ENCODE results near the gene RNASE1.

Gene RNASE1

DNA sequence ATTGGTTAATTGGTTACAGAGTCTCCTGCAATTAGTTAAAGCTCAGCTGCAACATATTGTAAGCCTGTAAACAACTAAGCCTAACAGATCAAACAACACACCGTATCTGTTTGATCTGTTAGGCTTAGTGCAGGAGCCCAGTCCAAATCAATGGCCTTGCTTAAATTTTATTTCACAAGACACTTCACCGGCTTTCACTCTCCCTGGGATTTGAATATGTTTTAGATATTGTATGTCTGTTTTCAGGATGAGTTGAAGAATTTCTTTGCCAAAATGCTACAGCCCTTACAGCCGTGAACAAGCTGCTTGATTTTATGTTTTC, 5.5 kb upstream of the RNASE1 start:
- in situ Hi-C loops (cut with HindIII; ENCODE audit: low sequenced_read_pairs): no loop called here

DNA sequence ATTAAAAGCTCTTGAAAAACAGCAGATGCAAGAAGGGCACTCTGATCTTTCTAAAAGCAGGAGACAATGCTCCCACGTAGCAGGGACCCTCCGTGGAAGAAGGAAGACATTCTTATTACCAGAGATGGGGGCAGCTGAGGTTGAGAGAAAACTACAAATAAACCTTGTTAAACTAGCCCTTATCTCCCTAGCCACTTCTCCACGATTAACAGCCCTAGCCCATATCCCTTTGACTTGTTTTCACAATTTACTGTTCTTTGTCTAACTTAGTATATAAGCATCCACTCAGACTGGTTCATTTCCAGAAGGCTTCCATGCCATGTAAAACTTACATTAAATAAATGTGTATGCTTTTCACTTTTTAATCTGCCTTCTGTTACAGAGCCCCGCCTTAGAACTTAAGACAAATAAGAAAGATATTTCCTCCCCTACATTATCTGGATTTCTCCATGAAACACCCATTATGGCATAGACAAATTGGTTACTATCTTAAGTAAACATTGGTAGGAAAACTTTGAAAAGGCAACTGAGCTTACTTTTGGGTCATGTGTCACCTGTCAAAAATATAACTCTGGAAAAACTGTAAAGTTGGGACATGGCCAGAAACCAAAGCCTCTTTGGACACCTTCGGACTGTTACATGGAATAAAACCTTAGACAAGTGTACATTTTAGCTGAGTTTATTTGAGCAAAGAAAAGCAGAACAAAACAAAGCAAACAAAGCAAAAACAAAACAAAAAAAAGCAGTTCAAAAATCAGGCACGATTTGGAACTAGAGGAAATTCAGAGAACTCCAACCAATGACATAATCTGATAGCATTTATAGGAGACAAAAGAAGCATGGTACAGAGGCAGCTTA, 4.9 kb upstream of the RNASE1 start:
- in situ Hi-C loops (cut with HindIII; ENCODE audit: low sequenced_read_pairs): no loop called here

DNA sequence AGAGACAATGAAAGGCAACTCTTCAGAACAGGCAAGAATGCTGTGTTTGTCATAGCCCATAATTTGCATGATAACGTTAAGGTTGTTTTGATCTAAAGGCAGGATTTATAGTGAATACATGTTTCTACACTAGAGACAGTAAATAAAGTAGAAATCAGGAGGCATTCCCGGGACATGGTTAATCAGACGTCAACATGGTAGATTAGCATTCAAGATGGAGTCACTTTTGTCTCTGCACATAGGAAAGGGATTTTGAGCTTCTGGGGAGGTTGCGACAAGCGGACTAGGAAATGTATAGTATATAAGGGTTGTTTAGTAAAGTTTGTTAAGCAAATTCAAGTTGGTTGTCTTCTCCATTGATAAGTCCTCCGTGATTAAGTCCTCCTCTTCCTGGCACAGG, 2.8 kb upstream of the RNASE1 start:
- in situ Hi-C loops (cut with HindIII; ENCODE audit: low sequenced_read_pairs): no loop called here

DNA sequence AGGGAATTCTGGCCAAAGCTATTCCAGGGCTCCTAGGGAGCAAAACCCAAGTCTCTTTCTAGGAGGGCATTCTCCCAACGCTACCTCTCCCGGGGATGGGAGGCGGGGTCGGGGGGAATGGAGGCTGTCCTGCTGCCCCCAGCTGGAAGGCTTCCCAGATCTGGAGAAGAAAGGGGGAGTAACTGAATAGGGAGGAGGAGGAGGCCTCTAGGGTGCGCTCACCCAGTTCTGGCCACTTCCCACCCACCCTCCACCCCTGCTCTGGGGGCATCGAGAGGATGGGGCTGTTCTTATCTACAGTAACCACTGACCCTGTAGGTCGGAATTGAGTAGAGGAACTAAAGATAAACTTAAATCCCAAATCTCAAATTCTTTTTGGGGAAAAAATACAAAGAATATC, 579 bp upstream of the RNASE1 start:
- in situ Hi-C loops (cut with HindIII; ENCODE audit: low sequenced_read_pairs): no loop called here

DNA sequence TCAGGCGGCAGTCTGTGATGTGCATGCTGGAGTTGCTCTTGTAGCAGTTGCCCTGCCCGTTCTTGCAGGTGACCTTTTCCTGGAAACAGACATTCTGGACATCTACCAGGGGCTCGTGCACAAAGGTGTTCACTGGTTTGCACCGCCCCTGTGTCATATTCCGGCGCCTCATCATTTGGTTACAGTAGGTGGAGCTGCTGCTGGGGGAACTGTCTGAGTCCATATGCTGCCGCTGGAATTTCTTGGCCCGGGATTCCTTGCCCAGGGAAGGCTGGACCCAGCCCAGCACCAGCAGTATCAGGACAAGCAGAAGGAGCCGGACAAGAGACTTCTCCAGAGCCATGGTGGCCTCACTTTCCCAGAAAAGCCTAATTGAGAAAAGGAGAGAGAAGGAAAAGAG, 918 bp downstream of the RNASE1 start:
- in situ Hi-C loops (cut with HindIII; ENCODE audit: low sequenced_read_pairs): no loop called here

DNA sequence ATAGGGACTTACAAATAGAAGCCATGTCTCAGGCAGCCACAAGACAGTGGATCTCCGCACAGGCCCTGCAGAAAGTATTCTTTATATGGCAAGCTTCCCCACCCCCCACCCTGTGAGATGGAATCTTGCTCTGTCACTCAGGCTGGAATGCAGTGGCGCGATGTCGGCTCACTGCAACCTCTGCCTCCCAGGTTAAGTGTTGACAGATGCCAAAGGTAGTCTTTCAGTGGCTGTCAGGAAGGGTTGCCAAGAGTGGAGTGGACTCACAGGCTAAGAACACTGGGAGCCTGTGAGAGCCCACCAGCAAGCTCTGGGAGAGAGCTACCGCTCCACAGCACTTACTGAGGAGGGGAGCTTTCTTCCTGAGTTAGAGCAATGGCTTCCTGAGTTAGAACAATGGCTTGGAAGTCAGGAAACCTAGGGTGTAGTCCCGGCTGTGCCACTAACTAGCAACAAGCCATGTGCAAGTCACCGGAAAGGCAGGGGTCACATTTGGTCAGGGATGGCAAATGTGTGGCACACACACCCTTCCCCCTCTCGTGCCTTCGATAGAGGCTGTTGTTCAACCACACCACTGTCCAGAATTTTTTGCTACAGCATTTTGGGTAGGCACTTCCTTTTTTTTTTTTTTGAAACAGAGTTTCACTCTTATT, 2.6 kb downstream of the RNASE1 start:
- in situ Hi-C loops (cut with HindIII; ENCODE audit: low sequenced_read_pairs): no loop called here

DNA sequence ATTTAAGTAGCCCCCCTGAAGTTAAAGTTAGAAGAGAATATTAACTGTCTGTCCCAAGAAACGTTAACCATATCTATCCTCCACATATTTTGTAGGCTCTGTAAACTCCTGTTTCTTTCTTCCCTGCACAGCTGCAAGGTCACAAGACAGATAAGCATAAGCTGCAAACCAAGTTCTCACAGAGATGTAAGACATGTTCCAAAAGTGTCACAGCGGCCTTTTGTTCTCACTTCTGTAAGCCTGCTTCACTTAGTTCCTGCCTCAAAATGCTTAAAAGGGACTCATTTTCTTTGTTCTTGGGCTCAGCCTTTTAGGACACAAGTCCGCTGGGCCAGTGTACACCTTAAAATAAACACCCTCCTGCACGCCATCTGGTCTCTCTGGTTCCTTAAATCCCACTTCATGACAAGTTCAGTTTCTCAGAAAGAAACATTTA, 3.2 kb downstream of the RNASE1 start:
- in situ Hi-C loops (cut with HindIII; ENCODE audit: low sequenced_read_pairs): no loop called here

DNA sequence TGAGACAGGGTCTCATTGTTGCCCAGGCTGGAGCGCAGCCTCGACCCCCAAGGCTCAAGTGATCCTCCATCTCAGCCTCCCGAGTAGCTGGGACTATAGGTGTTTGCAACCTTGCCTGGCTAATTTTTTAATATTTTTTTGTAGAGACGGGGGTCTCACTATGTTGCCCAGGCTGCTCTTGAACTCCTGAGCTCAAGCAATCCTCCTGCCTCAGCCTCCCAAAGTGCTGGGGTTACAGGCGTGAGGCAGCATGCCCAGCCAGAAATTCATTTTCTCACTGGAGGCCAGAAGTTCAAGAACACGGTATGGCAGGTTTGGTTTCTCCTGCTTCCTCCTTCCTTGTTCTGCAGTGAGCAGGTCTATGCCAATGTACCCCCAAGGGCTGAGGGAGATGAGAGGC, 3.7 kb downstream of the RNASE1 start:
- in situ Hi-C loops (cut with HindIII; ENCODE audit: low sequenced_read_pairs): no loop called here

DNA sequence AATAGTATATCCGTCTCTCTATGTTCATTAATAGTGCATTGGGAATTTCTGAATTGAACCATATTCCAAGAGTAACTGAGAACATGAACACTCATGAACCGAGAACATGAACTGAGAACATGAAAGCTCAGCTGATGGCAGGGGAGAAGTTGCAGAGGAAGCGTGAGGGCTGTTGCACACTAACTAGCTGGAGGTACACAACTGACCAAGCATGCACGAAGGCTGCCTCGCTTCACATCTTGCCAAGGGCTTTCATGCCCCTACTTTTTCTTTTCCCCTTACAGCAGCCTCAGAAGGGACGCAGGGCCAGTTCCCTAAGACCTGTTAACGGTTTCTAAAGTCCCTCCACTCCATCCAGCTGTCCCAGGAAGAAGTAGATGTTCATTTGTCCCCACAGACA, 4.3 kb downstream of the RNASE1 start:
- in situ Hi-C loops (cut with HindIII; ENCODE audit: low sequenced_read_pairs): no loop called here

DNA sequence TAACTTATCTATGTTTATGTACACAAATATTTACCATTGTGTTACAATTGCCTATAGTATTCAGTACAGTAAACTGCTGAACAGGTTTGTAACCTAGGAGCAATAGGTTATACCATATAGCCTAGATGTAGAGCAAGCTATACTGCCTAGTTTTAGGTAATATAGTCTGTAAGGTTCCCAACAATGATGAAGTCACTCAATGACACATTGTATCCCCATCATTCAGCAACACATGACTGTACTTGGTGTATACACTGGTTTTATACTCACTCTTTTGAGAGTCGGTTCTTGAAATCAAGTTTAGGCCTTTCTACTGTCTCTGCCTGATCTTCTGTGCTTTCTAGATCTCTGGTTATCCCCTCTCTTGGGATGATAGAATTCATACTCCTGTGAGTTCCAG, 5.5 kb downstream of the RNASE1 start:
- in situ Hi-C loops (cut with HindIII; ENCODE audit: low sequenced_read_pairs): no loop called here

DNA sequence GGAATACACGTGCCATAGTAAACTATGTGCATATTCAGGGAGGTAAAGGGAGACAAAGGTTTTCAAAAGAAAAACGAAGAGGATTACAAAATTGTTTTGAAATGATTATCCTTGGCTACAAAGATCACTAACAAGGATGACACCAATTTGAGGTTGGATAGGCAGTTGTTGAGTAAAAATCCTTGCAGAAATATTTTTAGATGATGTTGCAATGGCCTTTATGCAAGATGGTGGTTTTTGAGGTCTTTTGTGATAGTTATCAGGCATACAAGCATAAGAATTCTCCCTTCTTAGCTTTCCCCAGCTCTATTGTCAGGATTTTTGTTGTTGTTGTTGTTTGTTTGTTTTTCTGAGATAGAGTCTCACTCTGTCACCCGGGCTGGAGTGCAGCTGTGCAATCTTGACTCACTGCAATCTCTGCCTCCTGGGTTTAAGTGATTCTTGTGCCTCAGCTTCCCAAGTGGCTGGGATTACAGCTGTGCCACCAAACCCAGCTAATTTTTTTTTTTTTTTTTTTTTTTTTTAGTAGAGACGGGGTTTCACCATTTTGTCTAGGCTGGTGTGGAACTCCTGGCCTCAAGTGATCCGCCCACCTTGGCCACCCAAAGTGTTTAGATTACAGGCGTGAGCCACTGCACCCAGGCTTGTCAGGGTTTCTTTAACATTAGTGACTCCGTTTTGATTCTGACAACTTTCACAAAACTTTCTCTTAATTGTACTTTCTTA, 7.8 kb downstream of the RNASE1 start:
- in situ Hi-C loops (cut with HindIII; ENCODE audit: low sequenced_read_pairs): no loop called here

DNA sequence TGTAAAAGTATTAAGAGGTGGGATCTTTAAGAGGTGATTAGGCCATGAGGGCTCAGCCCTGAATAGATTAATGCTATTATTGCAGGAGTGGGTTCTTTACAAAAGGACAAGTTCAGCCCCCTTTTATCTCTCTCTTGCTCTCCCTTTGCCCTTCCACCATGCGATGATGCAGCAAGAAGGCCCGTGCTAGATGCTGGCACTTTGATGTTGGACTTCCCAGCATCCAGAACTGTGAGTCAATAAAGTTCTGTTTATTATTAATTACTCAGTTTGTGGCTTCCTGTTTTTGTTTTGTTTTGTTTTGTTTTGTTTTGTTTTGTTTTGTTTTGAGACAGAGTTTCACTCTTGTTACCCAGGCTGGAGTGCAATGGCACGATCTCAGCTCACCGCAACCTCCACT, 10.1 kb downstream of the RNASE1 start:
- in situ Hi-C loops (cut with HindIII; ENCODE audit: low sequenced_read_pairs): no loop called here

DNA sequence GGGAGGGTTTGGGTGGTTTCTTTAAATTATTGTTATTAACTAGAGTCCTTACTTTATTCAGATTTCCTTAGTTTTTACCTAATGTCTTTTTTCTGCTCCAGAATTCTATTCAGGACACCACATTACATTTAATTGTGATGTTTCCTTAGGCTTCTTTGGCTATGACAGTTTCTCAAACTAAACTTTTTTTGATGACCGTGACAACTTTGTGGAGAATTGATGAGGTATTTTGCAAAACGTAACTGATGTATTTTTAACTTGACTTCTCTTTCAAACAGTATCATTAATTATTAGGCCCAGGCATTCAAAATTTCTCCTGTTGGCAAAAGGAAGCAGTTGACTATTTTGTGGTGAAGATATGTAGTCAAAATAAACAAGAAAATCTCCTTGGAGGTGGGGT, 11.0 kb downstream of the RNASE1 start:
- in situ Hi-C loops (cut with HindIII; ENCODE audit: low sequenced_read_pairs): no loop called here

DNA sequence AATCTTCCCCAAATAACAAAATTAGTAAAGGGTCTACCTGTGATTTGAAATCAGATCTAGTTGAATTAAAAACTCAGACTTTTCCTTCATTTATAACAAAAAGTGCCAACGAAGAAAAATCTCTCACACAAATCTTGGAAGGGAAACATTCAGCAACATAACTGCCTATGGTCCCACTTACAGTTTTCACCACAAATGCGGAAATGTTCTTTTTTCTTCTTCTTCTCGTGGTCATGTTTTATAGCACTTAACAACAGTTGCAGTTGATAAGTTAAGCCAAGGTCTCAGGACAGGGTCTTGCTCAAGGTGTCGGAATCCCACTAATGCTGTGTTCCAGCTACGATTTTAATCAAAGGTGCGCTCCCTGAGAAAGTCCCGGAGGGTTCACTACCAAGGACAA, 11.5 kb downstream of the RNASE1 start:
- in situ Hi-C loops (cut with HindIII; ENCODE audit: low sequenced_read_pairs): no loop called here

DNA sequence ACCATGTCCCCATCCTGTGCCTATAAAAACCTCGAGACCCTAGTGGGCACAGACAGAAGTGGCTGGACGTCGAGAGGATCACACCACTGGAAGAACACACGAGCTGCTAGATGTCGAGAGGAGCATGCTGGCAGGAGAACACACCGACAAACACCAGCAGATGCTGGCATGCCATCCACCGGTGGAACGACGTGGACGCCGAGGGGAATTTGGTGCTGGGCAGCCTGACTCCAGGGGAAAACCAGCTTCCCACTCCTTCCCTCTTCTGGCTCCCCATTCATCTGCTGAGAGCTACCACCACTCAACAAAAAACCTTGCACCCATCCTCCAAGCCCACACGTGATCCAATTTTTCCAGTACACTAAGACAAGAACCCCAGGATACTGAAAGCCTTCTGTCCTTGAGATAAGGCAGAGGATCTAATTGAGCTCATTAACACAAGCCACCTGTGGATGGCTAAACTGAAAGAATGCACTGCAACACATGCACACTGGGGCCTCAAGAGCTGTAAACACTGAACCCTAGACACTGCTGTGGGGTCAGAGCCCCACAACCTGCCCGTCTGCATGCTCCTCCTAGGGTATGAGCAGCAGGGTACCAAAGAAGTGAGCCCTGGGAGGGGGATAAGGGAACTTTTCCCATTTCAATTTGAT, 12.1 kb downstream of the RNASE1 start:
- in situ Hi-C loops (cut with HindIII; ENCODE audit: low sequenced_read_pairs): no loop called here

DNA sequence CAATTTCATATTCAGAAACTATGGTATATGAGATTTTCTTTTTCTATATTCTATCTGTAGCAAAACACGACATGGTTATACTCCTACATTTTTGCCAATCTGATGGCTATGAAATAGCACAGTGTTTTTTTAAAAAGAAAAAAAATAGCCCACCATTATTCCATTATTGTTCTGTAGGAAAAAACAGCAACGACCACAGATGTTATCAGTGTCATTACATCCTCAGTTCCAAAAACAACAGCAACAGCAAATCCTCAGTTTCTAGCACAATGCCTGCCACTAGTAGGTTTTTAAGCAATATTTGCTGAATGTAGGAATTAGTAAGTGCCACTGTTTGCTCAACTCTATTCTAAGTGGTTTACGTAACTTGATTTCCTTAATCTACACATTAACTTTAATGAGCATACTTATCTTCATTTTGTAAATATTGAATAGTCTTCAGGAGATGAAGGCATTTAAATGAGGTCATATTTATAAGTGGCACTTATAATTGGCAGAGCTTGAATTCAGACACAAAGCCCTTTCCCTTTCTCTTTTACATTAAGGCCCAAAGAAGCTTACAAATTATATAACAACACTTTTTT, 13.3 kb downstream of the RNASE1 start:
- in situ Hi-C loops (cut with HindIII; ENCODE audit: low sequenced_read_pairs): no loop called here

DNA sequence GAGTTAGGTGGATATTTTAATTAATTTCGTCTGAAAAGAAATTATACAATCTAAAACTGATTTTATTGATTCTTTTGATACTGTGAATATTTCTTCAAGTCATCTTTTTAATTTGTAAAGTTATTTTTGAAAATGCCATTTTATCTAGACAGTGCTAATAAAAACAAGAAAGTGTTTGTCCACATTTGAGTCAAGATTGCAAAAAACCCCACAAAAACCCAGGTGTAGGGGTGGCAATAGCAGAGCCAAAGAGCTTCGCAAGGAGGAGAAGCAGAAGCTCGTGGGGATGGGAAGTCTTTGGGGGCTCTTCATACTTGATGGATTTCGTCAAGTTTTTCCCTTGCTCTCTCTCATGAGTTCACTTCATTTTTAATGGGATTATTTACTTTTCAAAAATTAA, 15.6 kb downstream of the RNASE1 start:
- in situ Hi-C loops (cut with HindIII; ENCODE audit: low sequenced_read_pairs): no loop called here

DNA sequence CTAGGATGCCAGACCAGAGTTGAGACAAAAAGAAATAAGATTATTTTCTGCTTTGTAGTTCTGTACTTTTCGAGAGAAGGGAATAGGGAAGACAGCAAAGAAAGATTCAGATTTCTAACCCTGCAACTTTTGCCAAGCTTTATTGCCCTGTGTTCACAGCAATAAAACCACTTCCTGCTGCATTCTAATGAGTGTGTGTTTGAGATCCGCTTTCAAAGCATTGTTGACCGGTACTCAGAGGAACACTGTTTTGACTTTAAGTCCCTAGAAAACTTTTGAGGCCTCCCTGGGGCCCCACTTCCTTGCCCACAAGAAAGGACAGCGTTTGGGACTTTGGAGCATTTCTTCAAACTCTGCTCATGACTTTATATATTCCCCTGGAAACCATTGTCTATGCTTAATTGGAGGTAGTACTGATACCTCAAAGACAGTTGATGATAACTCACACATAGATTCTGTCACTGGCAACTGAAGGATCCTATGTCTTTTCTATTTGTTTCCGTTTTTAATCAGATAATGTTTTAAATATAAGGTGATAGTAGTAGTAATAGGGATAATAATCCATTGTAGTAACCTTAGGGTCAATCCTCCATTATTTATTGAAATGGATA, 20.3 kb downstream of the RNASE1 start:
- in situ Hi-C loops (cut with HindIII; ENCODE audit: low sequenced_read_pairs): no loop called here

DNA sequence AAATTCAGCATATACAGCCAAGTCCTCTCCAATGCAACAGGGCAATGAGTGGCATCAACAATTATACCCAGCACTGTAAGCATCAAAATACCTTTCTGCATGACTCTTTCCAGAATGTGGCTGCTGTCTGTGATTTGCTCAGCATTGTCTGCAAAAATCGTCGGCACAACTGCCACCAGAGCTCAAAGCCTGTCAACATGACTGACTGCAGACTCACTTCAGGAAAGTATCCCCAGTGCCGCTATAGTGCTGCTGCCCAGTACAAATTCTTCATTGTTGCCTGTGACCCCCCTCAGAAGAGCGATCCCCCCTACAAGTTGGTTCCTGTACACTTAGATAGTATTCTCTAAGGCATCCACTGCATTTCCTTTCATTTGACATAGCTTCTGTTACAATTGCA, 20.8 kb downstream of the RNASE1 start:
- in situ Hi-C loops (cut with HindIII; ENCODE audit: low sequenced_read_pairs): no loop called here

DNA sequence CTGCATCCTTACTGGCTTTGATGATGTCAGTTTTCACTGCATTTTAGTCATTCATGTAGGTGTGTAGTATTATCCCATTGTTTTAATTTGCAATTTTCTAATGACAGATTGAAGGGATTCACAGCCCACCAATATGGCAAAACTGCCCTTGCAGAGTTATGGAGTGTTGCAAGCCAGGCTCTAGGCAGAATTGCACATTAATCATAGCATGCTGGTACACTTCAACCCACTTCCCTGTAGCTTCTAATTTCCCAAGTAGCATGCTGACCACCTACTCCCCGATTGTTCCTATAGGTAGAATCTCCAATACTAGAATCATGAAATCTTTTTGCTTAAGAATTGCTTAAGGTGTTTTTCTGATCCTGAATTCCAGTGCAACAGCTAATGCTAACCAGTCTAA, 26.7 kb downstream of the RNASE1 start:
- in situ Hi-C loops (cut with HindIII; ENCODE audit: low sequenced_read_pairs): no loop called here

DNA sequence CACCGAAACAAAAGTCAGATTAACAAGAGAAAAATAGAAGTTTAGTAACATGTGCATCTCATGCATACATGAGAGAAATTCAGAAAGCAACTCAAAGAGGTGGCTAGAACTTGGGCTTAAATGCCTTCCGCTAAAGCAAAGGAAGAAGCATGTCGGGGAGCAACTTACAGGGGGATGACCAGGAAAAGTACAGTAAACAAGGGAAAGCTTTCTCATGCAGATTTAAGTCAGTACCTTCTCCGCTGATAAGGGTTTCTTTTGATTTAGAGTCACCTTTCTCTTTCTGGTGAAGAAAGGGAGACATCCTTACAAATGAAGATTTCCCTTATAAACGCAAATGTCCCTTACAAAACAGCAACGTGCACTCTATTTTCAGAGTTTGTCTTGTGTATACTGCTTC, 27.6 kb downstream of the RNASE1 start:
- in situ Hi-C loops (cut with HindIII; ENCODE audit: low sequenced_read_pairs): no loop called here

Measured in DLD1 (cell line).